SK-N-MC (cell line): Measurements from ENCODE around the gene AOAH.

ENCODE experiments used
- DNase-seq: peaks from one replicate; pipeline ENCODE4 v3.0.0-alpha.2; 2011; ENCODE audit warnings: low read depth, low spot score
- H3K27ac ChIP-seq: fragments of 200-600 bp; sonication (generic); 2 replicates; pipeline ENCODE4 v1.5.1; 2016; ENCODE audit warnings: mixed run types
- H3K36me3 ChIP-seq: fragments of 200-600 bp; sonication (generic); 2 replicates; pipeline ENCODE4 v1.6.1; 2017; ENCODE audit warnings: antibody characterized with exemption, low read length, mixed read lengths; ENCODE audit not compliant: insufficient read depth
- H3K4me3 ChIP-seq: fragments of 200-600 bp; sonication (generic); 2 replicates; pipeline ENCODE4 v1.5.1; 2016
- H3K9ac ChIP-seq: fragments of 200-600 bp; sonication (generic); 2 replicates; pipeline ENCODE4 v1.8.0; 2017; ENCODE audit warnings: mixed run types, mixed read lengths; ENCODE audit not compliant: insufficient read length
- H3K9me3 ChIP-seq: fragments of 200-600 bp; sonication (generic); 2 replicates; pipeline ENCODE4 v1.6.1; 2017; ENCODE audit warnings: low read depth, mild to moderate bottlenecking, antibody characterized with exemption, low read length, moderate library complexity, mixed read lengths
- EZH2 ChIP-seq: fragments of 200-600 bp; sonication (generic); IDR thresholded peaks from one replicate; pipeline ENCODE4 v1.6.1; 2017; ENCODE audit warnings: antibody characterized with exemption
- FOXP2 ChIP-seq: optimal IDR thresholded peaks from 2 replicates; pipeline ENCODE3; 2011; ENCODE audit warnings: mild to moderate bottlenecking, moderate library complexity; ENCODE audit not compliant: insufficient read depth; ENCODE audit errors: extremely low read length, control extremely low read depth
- POLR2AphosphoS5 ChIP-seq: IDR thresholded peaks from 2 replicates; pipeline ENCODE4 v1.6.1; 2012; ENCODE audit warnings: mild to moderate bottlenecking, low read depth, low read length, borderline replicate concordance

The AOAH gene

DNA sequence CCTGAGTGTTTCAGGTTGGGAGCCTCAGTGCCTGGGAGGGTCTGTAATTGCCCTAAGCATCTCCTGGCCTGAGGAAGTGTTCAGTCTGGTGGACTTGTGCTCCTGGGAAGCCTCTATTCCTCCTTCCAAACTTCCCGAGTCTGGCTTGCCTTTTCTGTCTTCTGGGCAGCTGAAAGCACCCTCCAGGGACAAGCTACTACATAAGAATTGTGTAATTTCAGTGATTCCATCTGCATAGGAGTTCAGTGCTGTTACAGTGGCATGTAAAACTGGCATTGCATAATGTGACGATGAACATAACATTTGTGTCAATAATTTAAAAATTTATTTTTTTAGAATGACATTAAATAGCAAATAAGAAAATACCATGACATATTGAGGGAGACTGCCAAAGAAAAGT, 109.3 kb downstream of the AOAH start:
- Histone ChIP-seq H3K36me3 (no peaks in the 10 kb centered on the region), H3K9ac (no peak overlapping the region), H3K27ac (no peak overlapping the region), H3K9me3 (no peaks in the 10 kb centered on the region), H3K4me3 (no peak overlapping the region)
- TF ChIP-seq POLR2AphosphoS5 (no peak), FOXP2 (no peak), EZH2 (no peak)
- no peak for DNase-seq

DNA sequence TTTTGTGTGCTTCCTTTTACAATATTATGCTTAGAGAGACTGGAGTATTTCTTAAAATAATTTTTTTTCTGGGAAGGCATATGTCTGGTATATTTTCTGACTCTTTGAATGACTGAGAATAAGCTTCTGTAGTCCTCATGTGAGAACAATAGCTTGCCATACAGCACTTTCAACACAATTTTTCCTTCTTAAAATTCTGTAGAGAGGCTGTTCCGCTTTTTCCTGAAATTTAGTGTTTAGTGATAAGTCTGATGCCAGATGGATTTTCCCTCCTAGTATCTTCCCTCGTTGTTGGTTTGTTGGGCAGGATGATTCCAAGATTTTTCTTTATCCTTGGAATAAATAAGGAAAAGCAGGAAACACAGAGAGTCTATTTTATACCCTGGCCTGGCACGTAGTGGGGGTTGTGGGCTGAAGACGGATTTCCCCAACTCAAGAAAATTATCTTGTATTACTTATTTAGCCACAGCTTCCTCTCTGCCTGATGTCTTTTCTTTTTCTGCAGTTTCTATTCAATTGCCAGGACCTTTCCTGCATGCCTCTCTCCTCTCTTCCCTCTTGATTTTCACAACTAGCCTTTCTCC, 111.2 kb downstream of the AOAH start:
- no peak overlapping the region for H3K4me3 ChIP-seq
- no peak overlapping the region for H3K9ac ChIP-seq
- TF ChIP-seq FOXP2: no peak
- no peak for TF ChIP-seq EZH2
- no peak for TF ChIP-seq POLR2AphosphoS5
- H3K36me3 ChIP-seq: no peaks in the 10 kb centered on the region
- no peak overlapping the region for H3K27ac ChIP-seq
- DNase-seq: no peak
- H3K9me3 ChIP-seq: no peaks in the 10 kb centered on the region

DNA sequence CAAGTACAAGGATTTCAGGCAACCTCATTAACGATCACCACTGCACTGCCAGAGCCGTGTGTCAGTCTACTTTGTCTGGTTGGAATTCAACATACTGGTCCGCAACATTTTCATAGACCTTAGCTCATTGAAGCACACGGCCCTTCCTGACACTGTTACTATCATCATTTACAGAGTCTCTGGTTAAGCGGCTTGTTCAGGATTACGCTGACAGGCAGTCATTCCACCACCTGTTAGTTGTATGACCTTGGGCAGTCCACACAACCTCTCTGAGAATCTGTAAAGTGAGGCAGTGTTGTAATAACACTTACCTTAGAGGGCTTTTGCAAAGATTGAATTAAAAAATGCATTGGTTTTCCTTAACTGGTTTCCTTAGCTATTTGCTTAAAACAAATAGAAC, 112.6 kb downstream of the AOAH start:
- TF ChIP-seq POLR2AphosphoS5 (no peak), FOXP2 (no peak), EZH2 (no peak)
- DNase-seq: no peak
- Histone ChIP-seq H3K27ac (no peak overlapping the region), H3K9me3 (no peaks in the 10 kb centered on the region), H3K4me3 (no peak overlapping the region), H3K36me3 (no peaks in the 10 kb centered on the region), H3K9ac (no peak overlapping the region)

DNA sequence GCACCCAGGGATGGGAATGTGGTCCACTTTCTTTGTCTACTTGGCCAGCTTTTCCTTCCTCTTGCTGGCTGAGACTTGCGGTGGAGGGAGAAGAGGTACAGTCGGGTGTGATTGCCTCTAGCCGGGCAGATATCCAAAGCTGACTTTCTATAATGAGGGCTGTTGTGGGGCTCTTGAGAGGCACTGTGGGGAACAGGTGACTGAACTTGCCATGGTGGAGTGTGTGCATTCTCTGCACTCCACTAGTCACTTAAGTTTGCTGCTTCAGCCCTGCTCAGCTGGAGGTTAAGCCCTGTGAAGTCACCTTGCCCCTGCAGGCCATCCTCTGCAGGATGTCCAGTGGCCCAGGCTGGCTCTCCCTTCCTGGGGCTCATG, 116.6 kb downstream of the AOAH start:
- DNase-seq: no peak
- TF ChIP-seq POLR2AphosphoS5 (no peak), FOXP2 (no peak), EZH2 (no peak)
- Histone ChIP-seq H3K4me3 (no peak overlapping the region), H3K27ac (no peak overlapping the region), H3K9ac (no peak overlapping the region), H3K36me3 (no peaks in the 10 kb centered on the region), H3K9me3 (no peaks in the 10 kb centered on the region)

DNA sequence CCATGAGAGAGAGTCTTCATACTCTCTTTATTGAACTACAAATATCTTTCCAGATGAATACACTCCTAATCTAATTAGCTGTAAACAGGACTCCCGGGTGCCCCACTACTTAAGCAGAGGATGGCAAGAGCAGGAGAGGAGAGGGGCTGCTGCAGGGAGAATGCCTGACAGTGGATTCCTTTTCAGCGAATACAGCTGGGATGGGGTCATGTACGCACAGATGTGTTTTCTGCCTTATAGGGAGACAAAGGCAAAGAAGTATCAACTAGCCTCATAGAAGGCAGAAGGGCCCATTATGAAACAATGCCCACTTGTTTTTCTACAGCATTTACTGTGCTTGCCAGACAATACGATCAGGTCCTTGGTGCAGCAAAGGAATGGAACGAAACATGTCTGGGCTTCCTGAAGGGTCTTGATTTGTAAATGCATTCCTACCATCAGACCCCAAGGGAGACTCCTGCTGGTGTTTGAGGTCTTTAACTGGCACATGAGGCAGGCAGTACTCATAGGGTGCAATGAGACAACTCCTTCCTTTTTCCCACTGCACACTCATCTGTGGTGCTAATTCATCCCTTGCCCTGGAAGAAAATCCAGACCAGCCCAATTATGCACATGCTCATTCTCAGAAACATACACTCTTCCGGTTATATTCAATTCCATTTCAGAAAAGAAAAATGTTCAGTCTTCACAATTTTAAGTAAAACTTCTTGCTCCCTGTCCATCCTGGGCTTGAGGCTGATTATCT, 117.1 kb downstream of the AOAH start:
- no peak overlapping the region for H3K4me3 ChIP-seq
- TF ChIP-seq POLR2AphosphoS5 (no peak), FOXP2 (no peak), EZH2 (no peak)
- H3K9ac ChIP-seq: no peak overlapping the region
- H3K9me3 ChIP-seq: no peaks in the 10 kb centered on the region
- H3K36me3 ChIP-seq: no peaks in the 10 kb centered on the region
- H3K27ac ChIP-seq: no peak overlapping the region
- no peak for DNase-seq

DNA sequence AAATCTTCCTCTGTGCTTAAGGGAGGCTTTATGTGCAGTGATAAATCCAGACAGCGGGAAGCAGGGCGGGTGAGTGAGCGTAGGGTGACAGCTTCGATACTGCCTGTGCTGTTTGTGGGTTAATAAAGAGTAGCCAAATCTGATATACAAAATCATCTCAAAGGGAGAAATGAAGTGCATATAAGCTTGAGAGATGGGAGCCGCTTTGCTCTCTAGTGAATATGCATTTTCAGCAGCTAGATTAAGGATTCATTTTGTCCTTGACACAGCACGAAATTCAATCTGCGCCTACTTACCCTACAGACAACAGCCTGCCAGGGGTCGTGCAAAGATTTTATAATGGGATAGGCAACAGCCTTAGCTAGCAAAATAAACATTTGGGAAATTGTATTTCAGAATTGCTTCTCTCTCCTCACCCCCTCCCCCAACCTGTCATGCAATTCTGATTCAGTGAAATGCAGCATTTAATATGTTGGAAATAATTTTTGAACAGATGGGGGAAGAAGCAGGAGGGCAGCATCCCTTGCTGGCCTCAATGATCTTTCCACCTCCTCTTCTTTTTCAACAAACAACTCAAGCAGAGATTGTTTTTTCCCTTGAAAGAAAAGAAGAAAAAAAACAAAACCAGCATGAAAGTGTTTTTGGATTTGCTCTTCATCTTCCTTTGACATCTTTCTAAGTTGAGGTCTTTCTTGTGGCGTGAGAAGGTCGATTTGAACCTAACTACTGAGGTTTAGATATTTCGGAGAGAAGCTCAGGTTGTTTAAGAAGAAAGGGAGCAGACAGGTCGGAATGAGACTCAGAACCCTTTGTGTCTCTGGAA, 117.9 kb downstream of the AOAH start:
- no peaks in the 10 kb centered on the region for H3K36me3 ChIP-seq
- no peak overlapping the region for H3K27ac ChIP-seq
- no peaks in the 10 kb centered on the region for H3K9me3 ChIP-seq
- H3K9ac ChIP-seq: no peak overlapping the region
- H3K4me3 ChIP-seq: no peak overlapping the region
- no peak for TF ChIP-seq EZH2
- no peak for TF ChIP-seq FOXP2
- TF ChIP-seq POLR2AphosphoS5: no peak
- DNase-seq: no peak

DNA sequence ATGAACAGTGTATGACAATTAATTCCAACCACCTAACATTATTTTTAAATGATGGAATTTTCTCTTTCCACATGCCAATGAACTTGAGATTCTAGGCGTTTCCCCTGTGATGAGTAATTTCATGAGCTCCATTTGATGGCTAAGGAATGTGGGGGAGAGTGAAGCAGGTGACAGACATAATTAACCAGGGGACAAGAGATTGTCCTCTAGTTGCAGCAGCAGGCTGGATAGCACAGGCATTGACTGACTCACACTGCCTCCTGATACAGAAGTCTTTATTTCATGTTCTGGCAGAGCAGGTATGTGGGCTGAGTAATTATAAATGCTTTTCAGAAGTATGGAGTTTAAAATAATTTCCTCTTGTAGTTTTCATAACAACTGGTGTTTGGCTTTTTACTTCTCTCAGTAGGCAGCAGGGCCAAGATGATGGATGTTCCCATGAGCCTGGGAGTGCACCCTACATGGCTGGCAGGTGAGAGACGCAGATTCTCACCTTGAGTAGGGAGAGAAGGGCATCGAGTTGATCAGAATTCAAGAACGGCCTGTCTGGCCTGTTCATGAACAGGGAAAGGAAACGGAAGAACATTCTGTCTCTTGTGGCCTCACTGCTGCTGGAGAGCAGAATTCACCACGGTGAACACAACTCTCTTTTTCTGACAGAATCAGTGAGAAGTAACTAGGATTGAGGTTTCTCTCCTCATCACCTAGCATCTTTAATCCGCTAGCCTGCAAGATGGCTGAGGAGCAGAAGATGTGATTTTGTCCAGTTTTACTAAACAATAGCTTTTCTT, 118.8 kb downstream of the AOAH start:
- TF ChIP-seq POLR2AphosphoS5 (no peak), FOXP2 (no peak), EZH2 (no peak)
- no peak for DNase-seq

DNA sequence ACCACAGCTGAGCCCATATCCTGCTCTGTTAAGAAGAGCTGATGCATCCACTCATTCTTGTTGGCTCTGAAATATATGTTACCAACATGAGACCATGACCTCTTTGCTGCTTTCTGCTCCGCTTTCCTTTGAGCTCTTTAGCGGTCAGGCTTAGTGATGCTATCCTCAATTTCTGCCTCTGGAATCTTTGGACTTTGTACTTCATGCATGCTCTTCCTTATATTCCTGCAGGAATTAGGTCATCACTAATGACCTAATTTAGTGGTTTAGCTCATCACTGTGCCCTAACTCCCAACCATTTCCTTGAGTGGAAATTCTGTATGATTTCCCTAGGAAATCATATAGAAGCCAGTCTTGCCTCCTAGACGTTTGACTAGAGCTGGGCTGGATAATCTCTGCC, 119.5 kb downstream of the AOAH start:
- Histone ChIP-seq H3K27ac (no peak overlapping the region), H3K9me3 (no peaks in the 10 kb centered on the region), H3K36me3 (no peaks in the 10 kb centered on the region), H3K9ac (no peak overlapping the region), H3K4me3 (no peak overlapping the region)
- TF ChIP-seq POLR2AphosphoS5: no peak
- no peak for TF ChIP-seq FOXP2
- TF ChIP-seq EZH2: no peak
- DNase-seq: no peak

More for the DNA sequence above, 118.8 kb downstream of the AOAH start:
- H3K36me3 ChIP-seq: no peaks in the 10 kb centered on the region
- H3K9me3 ChIP-seq: no peaks in the 10 kb centered on the region
- H3K27ac ChIP-seq: no peak overlapping the region
- H3K9ac ChIP-seq: no peak overlapping the region
- no peak overlapping the region for H3K4me3 ChIP-seq
